Fibroblast of skin of left quadriceps (primary cell): ENCODE data around the gene EEPD1.
A peak's percentile ranks its signal among the peaks of the same experiment; 100 is the strongest.
"Not testable (repeated sequence)": the region's sequence is repeated elsewhere in the genome, so short reads cannot be mapped to it uniquely, and the experiment has no call there.

Experiments used
- DNase-seq, 2 experiments: peaks; one replicate each; pipeline ENCODE4 v3.0.0-alpha.2; 2013; ENCODE audit warnings: low read depth in 2 of 2

Gene EEPD1

GRCh38 chr7:36128448-36129047 lies 24.5 kb upstream of the EEPD1 start:
- peak in 1 of 2 experiments; percentile 39 for DNase-seq

DNA sequence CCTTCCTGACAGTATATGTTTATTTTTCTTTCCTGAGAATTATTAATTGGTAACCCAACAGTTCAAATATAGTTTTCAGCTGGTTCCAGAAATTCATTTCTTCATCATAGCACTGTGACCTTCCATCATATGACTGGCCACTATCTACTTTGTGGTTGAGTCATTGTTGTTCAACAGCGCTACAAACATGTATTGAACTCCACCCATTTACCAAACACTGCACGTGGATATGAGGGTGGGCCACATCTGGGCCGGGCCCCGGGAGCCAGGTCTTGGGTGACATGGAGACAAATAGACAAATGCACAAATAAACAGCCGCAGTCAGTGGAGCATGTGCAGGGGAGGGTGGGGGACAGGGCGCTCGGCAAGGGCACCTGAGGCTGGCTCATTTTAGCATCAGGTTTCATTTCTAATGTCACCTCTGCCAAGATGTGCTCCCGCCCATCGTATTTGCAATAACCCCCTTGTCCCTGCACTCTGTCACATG lies 24.0 kb upstream of the EEPD1 start:
- DNase-seq = no peak

DNA sequence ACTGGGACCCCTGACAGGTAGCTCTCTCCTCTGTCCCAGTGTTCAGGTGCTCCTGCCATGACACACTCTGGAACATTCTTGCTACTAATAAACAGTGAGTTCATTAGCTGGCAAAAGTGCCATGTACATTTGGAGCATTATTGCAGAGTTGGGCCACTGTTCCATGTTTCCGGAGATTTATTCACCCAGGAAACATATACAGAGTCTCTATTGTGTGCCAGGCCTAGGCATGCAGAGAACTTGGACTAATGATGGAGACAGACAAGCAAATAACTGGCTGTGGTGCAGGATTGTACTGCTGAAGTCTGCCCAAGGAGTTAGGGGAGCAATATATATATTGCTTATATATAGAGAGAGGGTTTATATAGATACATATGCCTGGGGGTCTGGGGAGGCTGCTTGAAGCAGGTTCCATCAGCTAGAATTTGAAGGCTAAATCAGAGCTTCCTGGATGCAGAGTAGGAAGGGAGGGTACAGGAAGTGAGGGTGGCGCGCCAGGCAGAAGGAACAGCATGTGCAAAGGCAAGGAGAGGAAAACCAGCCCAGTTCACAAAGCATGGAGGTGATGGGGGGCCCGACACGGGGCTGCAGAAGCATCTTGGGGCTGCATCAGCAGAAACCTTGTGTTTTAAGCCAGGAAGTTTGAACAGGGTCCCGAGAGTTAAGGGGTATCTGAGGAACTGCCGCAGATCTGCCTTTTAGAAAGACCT lies 22.7 kb upstream of the EEPD1 start:
- DNase-seq = no peak

- no peak for DNase-seq
These were observed 22.0 kb upstream of the EEPD1 start for GRCh38 chr7:36131026-36131425.

DNA sequence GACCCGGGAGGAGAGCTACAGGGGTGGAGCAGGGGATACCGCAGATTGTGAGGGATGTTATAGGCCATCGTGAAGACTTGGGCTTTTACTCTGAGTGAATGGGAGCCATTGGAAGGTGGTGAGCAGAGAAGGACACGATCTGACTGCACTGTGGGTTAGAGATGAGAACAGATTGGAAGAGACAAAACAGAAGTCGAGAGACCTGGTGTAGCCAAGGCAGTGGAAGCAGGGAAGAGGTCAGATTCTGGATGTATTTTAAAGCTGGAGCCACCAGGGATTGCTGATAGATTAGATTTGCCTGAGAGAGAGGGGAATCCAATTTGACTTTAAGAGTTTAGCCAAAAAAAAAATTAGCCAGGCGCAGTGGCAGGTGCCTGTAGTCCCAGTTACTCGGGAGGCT lies 21.6 kb upstream of the EEPD1 start:
- DNase-seq = no peak

DNA sequence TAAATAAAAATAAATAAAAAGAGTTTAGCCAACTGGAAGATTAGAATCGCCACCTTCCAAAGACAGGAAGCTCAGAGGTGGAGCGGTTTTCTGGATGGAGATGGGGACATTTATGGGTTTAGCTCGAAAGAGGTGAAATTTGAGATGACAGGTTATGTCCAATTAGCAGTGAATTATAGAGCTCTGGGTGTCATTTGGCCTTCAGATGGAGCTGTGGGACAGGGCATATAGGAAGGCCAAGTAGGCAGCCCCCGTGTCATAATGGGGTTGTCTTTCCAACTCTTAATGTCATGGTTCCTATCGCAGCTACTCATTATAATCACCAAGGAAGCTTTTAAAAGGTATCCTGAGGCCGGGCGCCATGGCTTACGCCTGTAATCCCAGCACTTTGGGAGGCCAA lies 21.0 kb upstream of the EEPD1 start:
- DNase-seq = no peak

- no peak for DNase-seq
These were observed 17.4 kb upstream of the EEPD1 start for GRCh38 chr7:36135700-36136099.

GRCh38 chr7:36137258-36137657 lies 15.8 kb upstream of the EEPD1 start:
- DNase-seq = no peak

- no peak for DNase-seq
These were observed 15.3 kb upstream of the EEPD1 start for GRCh38 chr7:36137754-36138153.

- no peak for DNase-seq
These were observed 14.8 kb upstream of the EEPD1 start for GRCh38 chr7:36138209-36138608.

- DNase-seq = no peak
These were observed 11.7 kb upstream of the EEPD1 start for GRCh38 chr7:36141351-36141750.

- no peak for DNase-seq
These were observed 11.2 kb upstream of the EEPD1 start for GRCh38 chr7:36141850-36142249.

DNA sequence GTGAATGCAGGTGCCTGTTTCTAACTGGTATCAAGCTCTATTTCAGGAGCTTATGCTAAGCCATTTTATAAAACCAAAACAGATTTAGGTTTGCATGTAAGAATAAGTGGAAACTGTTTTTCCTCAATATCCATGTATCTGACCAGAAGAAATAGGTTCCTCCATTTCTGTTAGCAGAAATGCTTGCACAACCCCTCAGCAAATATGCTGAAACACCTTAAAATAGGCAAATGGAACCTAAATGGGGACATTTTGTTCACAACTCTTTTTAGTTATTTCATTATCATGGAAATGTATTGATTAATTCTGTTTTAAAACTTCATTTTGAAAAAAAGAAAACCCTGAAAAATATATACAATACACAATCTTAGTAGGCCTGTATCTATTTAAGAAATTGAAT lies 8.9 kb upstream of the EEPD1 start:
- no peak for DNase-seq

DNA sequence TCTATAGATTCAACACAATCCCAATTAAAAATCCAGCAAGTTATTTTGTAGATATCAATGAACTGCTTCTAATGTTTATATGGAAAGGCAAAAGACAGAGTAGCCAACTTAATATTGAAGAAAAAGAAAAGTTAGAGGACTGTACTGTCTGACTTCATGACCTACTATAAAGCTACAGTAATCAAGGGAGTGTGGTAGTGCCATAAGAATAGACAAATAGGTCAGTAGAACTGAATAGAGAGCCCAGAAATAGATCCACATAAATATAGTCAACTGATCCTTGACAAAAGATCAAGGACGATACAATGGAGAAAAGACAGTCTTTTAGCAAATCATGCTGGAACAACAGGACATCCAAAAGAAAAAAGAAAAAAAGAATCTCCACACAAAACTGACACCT lies 7.4 kb upstream of the EEPD1 start:
- DNase-seq = no peak

- DNase-seq = no peak
These were observed 5.7 kb upstream of the EEPD1 start for GRCh38 chr7:36147361-36147760.

- no peak for DNase-seq
These were observed 4.5 kb upstream of the EEPD1 start for GRCh38 chr7:36148422-36149065.

DNA sequence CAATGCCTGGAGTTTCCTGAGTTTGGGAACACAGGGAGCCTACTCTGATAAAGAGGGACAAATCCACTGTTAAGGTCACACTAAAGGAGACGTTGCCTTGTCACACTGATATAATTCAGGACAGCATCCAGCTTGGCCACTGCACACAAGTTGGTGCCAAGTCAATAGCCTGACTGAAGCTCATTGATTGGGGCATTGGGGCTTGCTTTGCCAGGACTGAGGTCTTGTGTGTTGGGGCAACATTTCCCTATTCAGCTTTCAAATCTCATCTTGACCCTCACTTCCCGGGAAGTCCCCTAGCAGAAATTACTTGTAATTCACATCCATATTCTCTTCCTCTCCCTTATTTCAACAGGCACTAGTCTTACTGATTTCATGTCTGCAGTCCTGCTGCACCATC lies 3.8 kb upstream of the EEPD1 start:
- not testable (repeated sequence) for DNase-seq

DNA sequence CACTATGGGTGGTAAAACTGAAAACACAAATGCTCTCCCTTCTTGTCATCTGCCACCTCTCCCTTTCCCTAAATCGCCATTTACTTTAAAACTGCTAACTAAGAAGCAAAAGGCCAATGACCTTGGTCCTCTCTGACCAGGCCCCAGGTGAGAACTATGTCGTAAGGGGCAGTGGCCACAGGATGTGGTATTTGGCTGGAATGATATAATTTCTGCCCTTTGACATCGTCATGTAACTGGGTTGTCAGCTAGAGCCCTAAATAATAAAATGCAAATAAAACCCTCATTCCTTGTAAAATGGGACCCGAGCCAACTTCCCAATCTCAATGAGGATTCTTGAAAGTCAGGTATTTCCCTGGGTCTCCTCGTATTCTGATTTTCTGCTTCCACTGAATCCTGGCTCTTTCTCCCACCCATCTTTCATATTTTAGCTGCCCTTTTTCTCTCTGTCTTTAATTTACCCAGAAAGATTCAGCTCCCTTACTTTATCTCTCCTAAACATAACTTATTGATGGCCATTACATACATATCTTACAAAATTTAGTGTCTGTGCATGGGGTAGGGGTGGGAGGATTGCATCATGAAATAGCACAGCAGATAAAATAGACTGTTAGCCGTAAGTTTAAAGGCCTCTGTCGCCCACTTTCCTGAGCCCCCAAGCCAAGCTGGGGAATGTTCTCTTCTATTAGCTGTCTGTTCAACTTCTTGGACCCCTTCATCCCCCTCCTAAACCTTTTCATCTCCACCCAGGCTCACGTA lies 3.2 kb upstream of the EEPD1 start:
- no peak for DNase-seq

DNA sequence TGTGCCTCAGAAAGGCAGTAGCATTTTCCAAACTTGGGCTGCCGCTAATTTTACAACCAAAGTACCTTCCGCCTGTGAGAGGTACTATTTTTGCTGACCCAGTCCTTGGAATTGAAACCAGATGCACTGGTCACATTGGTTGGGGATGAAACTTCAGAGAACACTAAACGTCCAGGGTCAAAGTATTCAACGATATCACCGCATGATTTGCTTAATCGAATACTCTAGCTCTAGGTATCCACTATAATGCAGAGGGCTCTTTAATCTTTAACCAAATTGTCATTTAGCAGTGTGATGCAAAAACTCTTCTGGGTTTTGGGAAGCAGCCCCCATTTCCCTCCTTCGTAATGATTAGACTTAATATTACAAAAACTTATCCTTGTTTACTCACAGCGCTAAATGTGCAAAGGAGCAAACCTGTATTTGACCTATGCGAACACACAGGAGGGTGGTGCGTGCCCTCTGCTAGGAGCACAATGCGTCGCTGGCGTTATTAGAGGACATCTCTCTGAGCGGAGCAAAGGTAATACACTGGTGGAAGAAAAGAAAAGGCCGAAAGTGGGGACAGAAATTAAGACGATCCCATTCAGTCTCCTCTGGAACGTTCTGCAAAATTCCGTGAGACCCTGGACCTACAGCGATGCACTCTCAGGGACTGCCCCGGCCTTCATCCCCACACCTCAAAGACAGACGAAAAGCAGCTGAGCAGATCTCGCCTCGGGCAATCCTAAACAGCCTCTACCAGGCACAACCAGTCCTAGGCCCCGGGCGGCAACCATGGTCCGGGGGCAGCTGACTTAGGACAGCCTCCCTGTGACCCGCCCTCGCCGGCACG lies 916 bp upstream of the EEPD1 start:
- no peak for DNase-seq

GRCh38 chr7:36153571-36154097 lies 580 bp downstream of the EEPD1 start:
- DNase-seq = no peak
